Neural cell (in vitro differentiated cells): Measurements from ENCODE around the gene ABO. TPM values are rescaled to one million over a fixed set of nuclear protein-coding genes. Genes with fewer than 3 reads are reported as not detected.

Experiments used
- H2AFZ ChIP-seq: fragments of 200-600, 300-800 bp; sonication (generic), shearing (Covaris generic); 2 replicates; pipeline ENCODE4 v1.6.0; 2014; ENCODE audit warnings: low read depth, mild to moderate bottlenecking, antibody characterized with exemption, low read length, moderate library complexity
- H3F3A ChIP-seq: fragments of 200-600 bp; shearing (Covaris generic); 2 replicates; pipeline ENCODE4 v1.6.1; 2016; ENCODE audit warnings: mild to moderate bottlenecking, moderate library complexity, mixed read lengths, antibody characterized with exemption, low read length; ENCODE audit not compliant: insufficient read depth, poor library complexity, severe bottlenecking
- H3K27ac ChIP-seq: fragments of 200-600, 300-800 bp; sonication (generic), shearing (Covaris generic); 2 replicates; pipeline ENCODE4 v1.5.1; 2014; ENCODE audit warnings: mild to moderate bottlenecking, low read length, moderate library complexity
- H3K27me3 ChIP-seq: fragments of 300-800, 200-600 bp; sonication (generic), shearing (Covaris generic); 2 replicates; pipeline ENCODE4 v1.6.0; 2014; ENCODE audit warnings: mild to moderate bottlenecking, low read depth, low read length, moderate library complexity; ENCODE audit not compliant: insufficient read depth
- H3K36me3 ChIP-seq: fragments of 300-800, 200-600 bp; sonication (generic), shearing (Covaris generic); 2 replicates; pipeline ENCODE4 v1.5.1; 2014; ENCODE audit warnings: mild to moderate bottlenecking, antibody characterized with exemption, low read length, moderate library complexity; ENCODE audit not compliant: insufficient read depth
- H3K4me2 ChIP-seq: fragments of 300-800, 200-600 bp; sonication (generic), shearing (Covaris generic); 2 replicates; pipeline ENCODE4 v1.6.0; 2014; ENCODE audit warnings: mild to moderate bottlenecking, low read length
- H3K4me3 ChIP-seq: fragments of 300-800, 200-600 bp; sonication (generic), shearing (Covaris generic); 2 replicates; pipeline ENCODE4 v1.5.1; 2014; ENCODE audit warnings: mild to moderate bottlenecking, low read length, moderate library complexity
- H3K79me2 ChIP-seq: fragments of 200-600 bp; shearing (Covaris generic); replicated peaks from 2 replicates; pipeline ENCODE4 v1.6.0; 2014; ENCODE audit warnings: mild to moderate bottlenecking, low read length, moderate library complexity; ENCODE audit not compliant: insufficient read depth
- H3K9ac ChIP-seq: fragments of 300-800, 200-600 bp; sonication (generic), shearing (Covaris generic); 2 replicates; pipeline ENCODE4 v1.6.1; 2016; ENCODE audit warnings: mild to moderate bottlenecking, low read length, mixed read lengths
- H3K9me2 ChIP-seq: fragments of 200-600 bp; shearing (Covaris generic); 2 replicates; pipeline ENCODE4 v1.6.1; 2016; ENCODE audit warnings: mild to moderate bottlenecking, low read length, mixed read lengths; ENCODE audit not compliant: insufficient read depth
- H3K9me3 ChIP-seq: fragments of 200-600, 300-800 bp; sonication (generic), shearing (Covaris generic); 2 replicates; pipeline ENCODE4 v1.6.1; 2016; ENCODE audit warnings: mild to moderate bottlenecking, mixed run types, low read length, moderate library complexity, mixed read lengths
- H4K20me1 ChIP-seq: fragments of 200-600 bp; shearing (Covaris generic); 2 replicates; pipeline ENCODE4 v1.6.1; 2016; ENCODE audit warnings: mild to moderate bottlenecking, mixed run types; ENCODE audit not compliant: insufficient read depth
- CTCF ChIP-seq: fragments of 450-650 bp; IDR thresholded peaks from 2 replicates; pipeline ENCODE4 v1.5.1; 2014; ENCODE audit warnings: antibody characterized with exemption, mild to moderate bottlenecking, moderate library complexity; ENCODE audit not compliant: poor library complexity, severe bottlenecking
- EP300 ChIP-seq: fragments of 450-650 bp; conservative IDR thresholded peaks from 2 replicates; pipeline ENCODE4 v1.6.1; 2014; ENCODE audit warnings: antibody characterized with exemption, mild to moderate bottlenecking, moderate library complexity; ENCODE audit not compliant: poor library complexity, severe bottlenecking
- EZH2 ChIP-seq: fragments of 200-600, 300-800 bp; shearing (Covaris generic), sonication (generic); IDR thresholded peaks from 2 replicates; pipeline ENCODE4 v1.6.1; 2014; ENCODE audit warnings: antibody characterized with exemption, low read length, borderline replicate concordance, mild to moderate bottlenecking; ENCODE audit not compliant: insufficient read depth, poor library complexity, severe bottlenecking
- MXI1 ChIP-seq: fragments of 450-650 bp; conservative IDR thresholded peaks from 2 replicates; pipeline ENCODE4 v1.6.1; 2014; ENCODE audit warnings: antibody characterized with exemption, mild to moderate bottlenecking; ENCODE audit not compliant: poor library complexity, severe bottlenecking
- POLR2AphosphoS5 ChIP-seq: IDR thresholded peaks from 2 replicates; pipeline ENCODE4 v1.6.1; 2012
- RAD21 ChIP-seq: fragments of 450-650 bp; conservative IDR thresholded peaks from 2 replicates; pipeline ENCODE4 v1.6.1; 2014; ENCODE audit warnings: antibody characterized with exemption, mild to moderate bottlenecking, moderate library complexity
- REST ChIP-seq: IDR thresholded peaks from 2 replicates; pipeline ENCODE4 v1.6.1; 2012; ENCODE audit warnings: borderline replicate concordance
- SMC3 ChIP-seq: fragments of 450-650 bp; conservative IDR thresholded peaks from 2 replicates; pipeline ENCODE4 v1.6.1; 2014; ENCODE audit warnings: antibody characterized with exemption, mild to moderate bottlenecking, moderate library complexity; ENCODE audit not compliant: poor library complexity
- TAF1 ChIP-seq: IDR thresholded peaks from 2 replicates; pipeline ENCODE4 v1.6.1; 2012; ENCODE audit warnings: low read depth
- polyA plus RNA-seq: library from polyadenylated mRNA; depleted of rRNA; stranded (reverse); fragments of >200 nt; gene quantifications from 2 replicates; pipeline ENCODE4 v1.2.3, GENCODE V29; 2014

Gene ABO
- polyA plus RNA-seq, 1 donor from 2014 or later: not detected

GRCh38 chr9:133238851-133239532, 36.0 kb downstream of the ABO start:
- H3K36me3 ChIP-seq: no peaks in the 10 kb centered on the region
- no peaks in the 10 kb centered on the region for H3K9me3 ChIP-seq
- H2AFZ ChIP-seq: no peak overlapping the region
- H3K4me3 ChIP-seq: no peak overlapping the region
- no peak overlapping the region for H3K4me2 ChIP-seq
- no peak overlapping the region for H3K27ac ChIP-seq
- no peaks in the 10 kb centered on the region for H3F3A ChIP-seq
- TF ChIP-seq SMC3: no peak
- TF ChIP-seq RAD21: no peak
- TF ChIP-seq POLR2AphosphoS5: no peak
- no peak for TF ChIP-seq TAF1
- TF ChIP-seq EZH2: no peak
- TF ChIP-seq CTCF: peak; percentile 33
- no peak for TF ChIP-seq EP300
- no peak for TF ChIP-seq MXI1
- TF ChIP-seq REST: no peak
- H4K20me1 ChIP-seq: no peaks in the 10 kb centered on the region
- no peaks in the 10 kb centered on the region for H3K79me2 ChIP-seq
- H3K27me3 ChIP-seq: no peaks in the 10 kb centered on the region
- H3K9me2 ChIP-seq: no peaks in the 10 kb centered on the region
- no peak overlapping the region for H3K9ac ChIP-seq

- no peak overlapping the region for H3K27ac ChIP-seq
- no peaks in the 10 kb centered on the region for H4K20me1 ChIP-seq
- no peaks in the 10 kb centered on the region for H3K36me3 ChIP-seq
- no peaks in the 10 kb centered on the region for H3F3A ChIP-seq
- no peak overlapping the region for H2AFZ ChIP-seq
- H3K9me2 ChIP-seq: no peaks in the 10 kb centered on the region
- TF ChIP-seq SMC3 (no peak), EP300 (no peak), REST (no peak), EZH2 (no peak), TAF1 (no peak), MXI1 (no peak), CTCF (no peak), POLR2AphosphoS5 (no peak), RAD21 (no peak)
- H3K4me2 ChIP-seq: no peak overlapping the region
- H3K9ac ChIP-seq: no peak overlapping the region
- no peaks in the 10 kb centered on the region for H3K27me3 ChIP-seq
- no peaks in the 10 kb centered on the region for H3K79me2 ChIP-seq
- no peak overlapping the region for H3K4me3 ChIP-seq
- no peaks in the 10 kb centered on the region for H3K9me3 ChIP-seq
These were observed 36.6 kb downstream of the ABO start for GRCh38 chr9:133238272-133238850.
